ENCODE data around the gene FBXO44. TPM values are rescaled to one million over a fixed set of nuclear protein-coding genes. Genes with fewer than 3 reads are reported as not detected.

FBXO44 gene
- total and polyA plus RNA-seq, 10 donors = 15.3 to 39.4 (median 24.6) TPM

GRCh38 chr1:11629184-11630016, 25.3 kb upstream of the FBXO44 start:
- Histone ChIP-seq H3K27me3 (replicated peaks in 1 of 7) (peaks cover 0 to 89% (median 0%) of the 10 kb centered on the region in 7 donors), H3K36me3 (no peaks in the 10 kb centered on the region), H3K4me3 (no peak overlapping the region), H3K4me1 (no peaks in the 10 kb centered on the region), H3K9me3 (no peaks in the 10 kb centered on the region), H3K27ac (no peak overlapping the region)
- WGBS, 5 donors = 39 to 52% (median 46%) methylated on average over 10 to 15 of the region's 15 CpGs
- no peak for DNase-seq
- TF ChIP-seq, protein P1, sequence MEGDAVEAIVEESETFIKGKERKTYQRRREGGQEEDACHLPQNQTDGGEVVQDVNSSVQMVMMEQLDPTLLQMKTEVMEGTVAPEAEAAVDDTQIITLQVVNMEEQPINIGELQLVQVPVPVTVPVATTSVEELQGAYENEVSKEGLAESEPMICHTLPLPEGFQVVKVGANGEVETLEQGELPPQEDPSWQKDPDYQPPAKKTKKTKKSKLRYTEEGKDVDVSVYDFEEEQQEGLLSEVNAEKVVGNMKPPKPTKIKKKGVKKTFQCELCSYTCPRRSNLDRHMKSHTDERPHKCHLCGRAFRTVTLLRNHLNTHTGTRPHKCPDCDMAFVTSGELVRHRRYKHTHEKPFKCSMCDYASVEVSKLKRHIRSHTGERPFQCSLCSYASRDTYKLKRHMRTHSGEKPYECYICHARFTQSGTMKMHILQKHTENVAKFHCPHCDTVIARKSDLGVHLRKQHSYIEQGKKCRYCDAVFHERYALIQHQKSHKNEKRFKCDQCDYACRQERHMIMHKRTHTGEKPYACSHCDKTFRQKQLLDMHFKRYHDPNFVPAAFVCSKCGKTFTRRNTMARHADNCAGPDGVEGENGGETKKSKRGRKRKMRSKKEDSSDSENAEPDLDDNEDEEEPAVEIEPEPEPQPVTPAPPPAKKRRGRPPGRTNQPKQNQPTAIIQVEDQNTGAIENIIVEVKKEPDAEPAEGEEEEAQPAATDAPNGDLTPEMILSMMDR (IDR thresholded peaks at IDR 0.05 in 8 of 11, conservative IDR thresholded peaks at IDR 0.05 in 3 of 11) = no peak
- TF ChIP-seq POLR2AphosphoS5 (IDR thresholded peaks at IDR 0.05) (no peak), POLR2A (IDR thresholded peaks at IDR 0.05) (no peak)
- intact Hi-C loops (cut with DNase I; ENCODE audit: low total_unique reads) = no loop called here

DNA sequence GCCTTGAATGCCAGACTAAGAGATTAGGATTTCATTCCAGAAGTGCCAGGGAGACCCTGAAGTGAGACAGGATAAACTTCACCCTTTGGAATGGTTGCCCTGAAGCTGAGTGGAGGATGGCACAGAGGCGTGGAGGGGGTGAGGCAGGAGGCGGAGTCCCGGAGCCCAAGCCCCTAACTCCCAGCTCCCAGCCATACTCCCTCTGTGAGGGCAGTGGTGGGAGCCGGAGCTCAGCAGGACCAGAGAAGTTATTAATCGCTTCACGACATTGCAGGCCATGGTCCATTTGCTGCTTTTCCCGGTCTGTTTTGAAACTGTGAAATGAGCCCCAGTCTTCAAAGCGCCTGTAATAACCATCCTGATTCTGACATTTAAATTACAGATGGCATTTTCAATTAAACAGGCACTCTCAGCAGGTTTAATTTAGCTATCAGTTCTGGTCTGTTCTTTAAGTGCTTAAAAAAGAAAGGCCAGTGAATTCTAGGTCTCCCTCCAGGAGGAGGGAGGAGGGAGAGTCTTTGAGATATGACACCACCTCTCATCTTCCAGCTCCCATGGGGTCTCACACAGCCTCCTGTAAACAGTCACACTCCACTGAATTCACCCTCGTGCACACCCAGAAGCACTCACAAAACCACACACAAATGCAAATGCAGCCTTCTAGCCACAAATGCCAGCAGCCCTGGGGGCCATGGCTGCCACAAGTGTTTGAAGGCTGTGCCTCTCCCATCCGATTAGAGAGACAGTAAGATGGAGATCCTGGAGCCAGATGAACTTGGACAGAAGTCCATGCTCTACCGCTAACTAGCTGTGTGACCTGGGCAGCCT, 20.1 kb upstream of the FBXO44 start:
- no peaks in the 10 kb centered on the region for H3K36me3 ChIP-seq
- TF ChIP-seq, protein P1 (IDR thresholded peaks at IDR 0.05 in 8 of 11, conservative IDR thresholded peaks at IDR 0.05 in 3 of 11) = no peak
- no peak for TF ChIP-seq POLR2A (IDR thresholded peaks at IDR 0.05)
- TF ChIP-seq POLR2AphosphoS5 (IDR thresholded peaks at IDR 0.05) = no peak
- no peaks in the 10 kb centered on the region for H3K4me1 ChIP-seq
- no peaks in the 10 kb centered on the region for H3K9me3 ChIP-seq
- no peak overlapping the region for H3K4me3 ChIP-seq
- no peak overlapping the region for H3K27ac ChIP-seq
- 69 to 76% (median 73%) methylated on average over 10 to 11 of the region's 11 CpGs for WGBS, 5 donors
- intact Hi-C loops (cut with DNase I; ENCODE audit: low total_unique reads) = no loop called here
- H3K27me3 ChIP-seq (replicated peaks in 1 of 7) = peaks cover 0 to 82% (median 0%) of the 10 kb centered on the region in 7 donors
- DNase-seq = no peak

GRCh38 chr1:11638121-11638520, 16.6 kb upstream of the FBXO44 start:
- Histone ChIP-seq H3K4me3 (no peak overlapping the region), H3K9me3 (no peaks in the 10 kb centered on the region), H3K4me1 (peaks cover 0 to 6% (median 0%) of the 10 kb centered on the region in 6 donors), H3K27me3 (replicated peaks in 1 of 7) (peaks cover 0 to 79% (median 0%) of the 10 kb centered on the region in 7 donors), H3K36me3 (no peaks in the 10 kb centered on the region), H3K27ac (no peak overlapping the region)
- TF ChIP-seq POLR2A (IDR thresholded peaks at IDR 0.05) (no peak), POLR2AphosphoS5 (IDR thresholded peaks at IDR 0.05) (no peak)
- TF ChIP-seq, protein P1 (IDR thresholded peaks at IDR 0.05 in 8 of 11, conservative IDR thresholded peaks at IDR 0.05 in 3 of 11) = no peak
- intact Hi-C loops (cut with DNase I; ENCODE audit: low total_unique reads) = no loop called here
- 43 to 63% (median 49%) methylated on average over 3 to 5 of the region's 5 CpGs for WGBS, 5 donors
- DNase-seq = no peak

DNA sequence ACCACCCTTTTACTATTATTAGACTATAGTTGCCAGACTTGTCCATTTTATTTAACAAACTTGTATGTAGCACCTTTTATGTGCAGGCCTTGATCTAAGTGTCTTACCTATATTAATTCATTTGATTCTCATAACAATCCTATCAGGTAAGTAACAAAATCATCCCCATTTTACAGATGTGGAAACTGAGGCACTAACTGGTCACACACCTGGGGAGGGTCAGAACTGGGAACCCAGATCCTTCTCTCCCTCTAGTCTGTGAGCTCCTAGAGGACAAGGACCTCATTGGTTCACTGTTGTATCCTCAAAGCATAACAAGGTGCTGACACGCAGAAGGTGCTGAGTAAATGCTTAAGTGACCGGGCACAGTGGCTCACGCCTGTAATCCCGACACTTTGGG, 15.3 kb upstream of the FBXO44 start:
- DNase-seq = no peak
- peaks cover 0 to 72% (median 0%) of the 10 kb centered on the region in 7 donors for H3K27me3 ChIP-seq (replicated peaks in 1 of 7)
- no peaks in the 10 kb centered on the region for H3K9me3 ChIP-seq
- peaks cover 0 to 6% (median 0%) of the 10 kb centered on the region in 6 donors for H3K4me1 ChIP-seq
- intact Hi-C loops (cut with DNase I; ENCODE audit: low total_unique reads) = no loop called here
- 88 to 95% (median 90%) methylated on average over 4 of the region's 4 CpGs for WGBS, 5 donors
- H3K36me3 ChIP-seq = no peaks in the 10 kb centered on the region
- TF ChIP-seq POLR2AphosphoS5 (IDR thresholded peaks at IDR 0.05) (no peak), POLR2A (IDR thresholded peaks at IDR 0.05) (no peak)
- TF ChIP-seq, protein P1 (IDR thresholded peaks at IDR 0.05 in 8 of 11, conservative IDR thresholded peaks at IDR 0.05 in 3 of 11) = no peak
- no peak overlapping the region for H3K27ac ChIP-seq
- H3K4me3 ChIP-seq = no peak overlapping the region
